ENCODE measurements around the gene ZBTB3. TPM values are rescaled to one million over a fixed set of nuclear protein-coding genes. Genes with fewer than 3 reads are reported as not detected.

The ZBTB3 gene
- polyA plus RNA-seq, 1 donor from 2014 or later: 8.5 TPM

DNA sequence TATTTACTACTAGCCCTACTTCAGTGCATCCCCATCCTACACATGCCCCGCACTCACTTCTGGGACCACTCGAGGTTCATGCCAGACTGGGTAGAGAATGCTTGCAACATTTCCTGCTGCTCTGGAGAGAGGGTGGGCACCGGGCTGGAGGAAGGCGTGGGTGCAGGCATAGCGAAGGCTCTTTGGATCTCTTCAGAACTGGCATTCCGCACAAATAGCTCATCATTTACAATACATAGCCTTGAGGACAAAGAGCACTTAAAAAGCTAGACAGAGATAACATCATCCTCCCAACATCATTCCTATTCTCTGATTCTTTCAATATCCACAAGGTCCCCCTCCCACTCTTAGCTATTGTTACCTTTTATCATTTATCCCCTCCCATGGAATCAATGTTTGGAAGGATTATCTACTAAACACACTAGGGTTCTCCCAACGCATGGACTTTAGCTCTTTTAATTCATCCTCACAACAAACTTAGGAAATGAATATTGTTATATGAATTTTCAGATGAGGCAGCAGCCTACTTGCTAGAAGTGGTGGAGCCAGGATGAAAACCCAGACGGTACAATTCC is 40.3 kb upstream of the ZBTB3 start:
- Histone ChIP-seq H3K27ac (ENCODE audit: low read length) (no peak overlapping the region), H3K79me2 (replicated peaks; ENCODE audit: insufficient read depth, low read length) (peaks cover 5% of the 10 kb centered on the region), H3F3A (ENCODE audit: insufficient read depth, low read length, poor library complexity, severe bottlenecking) (peaks cover 3% of the 10 kb centered on the region), H3K36me3 (ENCODE audit: insufficient read depth, low read length) (no peaks in the 10 kb centered on the region), H3K9me3 (ENCODE audit: low read length) (no peaks in the 10 kb centered on the region), H3K9ac (ENCODE audit: low read length) (no peak overlapping the region), H3K4me3 (ENCODE audit: low read length) (no peak overlapping the region), H3K9me2 (ENCODE audit: insufficient read depth, low read length) (no peaks in the 10 kb centered on the region), H3K27me3 (ENCODE audit: insufficient read depth, low read depth, low read length) (no peaks in the 10 kb centered on the region), H4K20me1 (ENCODE audit: insufficient read depth) (no peaks in the 10 kb centered on the region), H3K4me2 (ENCODE audit: low read length) (no peak overlapping the region), H2AFZ (ENCODE audit: low read depth, low read length) (no peak overlapping the region)
- TF ChIP-seq, protein P1, sequence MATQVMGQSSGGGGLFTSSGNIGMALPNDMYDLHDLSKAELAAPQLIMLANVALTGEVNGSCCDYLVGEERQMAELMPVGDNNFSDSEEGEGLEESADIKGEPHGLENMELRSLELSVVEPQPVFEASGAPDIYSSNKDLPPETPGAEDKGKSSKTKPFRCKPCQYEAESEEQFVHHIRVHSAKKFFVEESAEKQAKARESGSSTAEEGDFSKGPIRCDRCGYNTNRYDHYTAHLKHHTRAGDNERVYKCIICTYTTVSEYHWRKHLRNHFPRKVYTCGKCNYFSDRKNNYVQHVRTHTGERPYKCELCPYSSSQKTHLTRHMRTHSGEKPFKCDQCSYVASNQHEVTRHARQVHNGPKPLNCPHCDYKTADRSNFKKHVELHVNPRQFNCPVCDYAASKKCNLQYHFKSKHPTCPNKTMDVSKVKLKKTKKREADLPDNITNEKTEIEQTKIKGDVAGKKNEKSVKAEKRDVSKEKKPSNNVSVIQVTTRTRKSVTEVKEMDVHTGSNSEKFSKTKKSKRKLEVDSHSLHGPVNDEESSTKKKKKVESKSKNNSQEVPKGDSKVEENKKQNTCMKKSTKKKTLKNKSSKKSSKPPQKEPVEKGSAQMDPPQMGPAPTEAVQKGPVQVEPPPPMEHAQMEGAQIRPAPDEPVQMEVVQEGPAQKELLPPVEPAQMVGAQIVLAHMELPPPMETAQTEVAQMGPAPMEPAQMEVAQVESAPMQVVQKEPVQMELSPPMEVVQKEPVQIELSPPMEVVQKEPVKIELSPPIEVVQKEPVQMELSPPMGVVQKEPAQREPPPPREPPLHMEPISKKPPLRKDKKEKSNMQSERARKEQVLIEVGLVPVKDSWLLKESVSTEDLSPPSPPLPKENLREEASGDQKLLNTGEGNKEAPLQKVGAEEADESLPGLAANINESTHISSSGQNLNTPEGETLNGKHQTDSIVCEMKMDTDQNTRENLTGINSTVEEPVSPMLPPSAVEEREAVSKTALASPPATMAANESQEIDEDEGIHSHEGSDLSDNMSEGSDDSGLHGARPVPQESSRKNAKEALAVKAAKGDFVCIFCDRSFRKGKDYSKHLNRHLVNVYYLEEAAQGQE (IDR thresholded peaks at IDR 0.05; ENCODE audit: borderline replicate concordance): no peak
- TF ChIP-seq RAD21 (conservative IDR thresholded peaks at IDR 0.05) (no peak), TAF1 (IDR thresholded peaks at IDR 0.05; ENCODE audit: low read depth) (no peak), MXI1 (conservative IDR thresholded peaks at IDR 0.05; ENCODE audit: poor library complexity, severe bottlenecking) (no peak), EP300 (conservative IDR thresholded peaks at IDR 0.05; ENCODE audit: poor library complexity, severe bottlenecking) (no peak), EZH2 (IDR thresholded peaks at IDR 0.05; ENCODE audit: borderline replicate concordance, insufficient read depth, low read length, poor library complexity, severe bottlenecking) (no peak), SMC3 (conservative IDR thresholded peaks at IDR 0.05; ENCODE audit: poor library complexity) (no peak), POLR2AphosphoS5 (IDR thresholded peaks at IDR 0.05) (no peak)
- TF ChIP-seq, protein P2, sequence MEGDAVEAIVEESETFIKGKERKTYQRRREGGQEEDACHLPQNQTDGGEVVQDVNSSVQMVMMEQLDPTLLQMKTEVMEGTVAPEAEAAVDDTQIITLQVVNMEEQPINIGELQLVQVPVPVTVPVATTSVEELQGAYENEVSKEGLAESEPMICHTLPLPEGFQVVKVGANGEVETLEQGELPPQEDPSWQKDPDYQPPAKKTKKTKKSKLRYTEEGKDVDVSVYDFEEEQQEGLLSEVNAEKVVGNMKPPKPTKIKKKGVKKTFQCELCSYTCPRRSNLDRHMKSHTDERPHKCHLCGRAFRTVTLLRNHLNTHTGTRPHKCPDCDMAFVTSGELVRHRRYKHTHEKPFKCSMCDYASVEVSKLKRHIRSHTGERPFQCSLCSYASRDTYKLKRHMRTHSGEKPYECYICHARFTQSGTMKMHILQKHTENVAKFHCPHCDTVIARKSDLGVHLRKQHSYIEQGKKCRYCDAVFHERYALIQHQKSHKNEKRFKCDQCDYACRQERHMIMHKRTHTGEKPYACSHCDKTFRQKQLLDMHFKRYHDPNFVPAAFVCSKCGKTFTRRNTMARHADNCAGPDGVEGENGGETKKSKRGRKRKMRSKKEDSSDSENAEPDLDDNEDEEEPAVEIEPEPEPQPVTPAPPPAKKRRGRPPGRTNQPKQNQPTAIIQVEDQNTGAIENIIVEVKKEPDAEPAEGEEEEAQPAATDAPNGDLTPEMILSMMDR (IDR thresholded peaks at IDR 0.05; ENCODE audit: poor library complexity, severe bottlenecking): no peak

DNA sequence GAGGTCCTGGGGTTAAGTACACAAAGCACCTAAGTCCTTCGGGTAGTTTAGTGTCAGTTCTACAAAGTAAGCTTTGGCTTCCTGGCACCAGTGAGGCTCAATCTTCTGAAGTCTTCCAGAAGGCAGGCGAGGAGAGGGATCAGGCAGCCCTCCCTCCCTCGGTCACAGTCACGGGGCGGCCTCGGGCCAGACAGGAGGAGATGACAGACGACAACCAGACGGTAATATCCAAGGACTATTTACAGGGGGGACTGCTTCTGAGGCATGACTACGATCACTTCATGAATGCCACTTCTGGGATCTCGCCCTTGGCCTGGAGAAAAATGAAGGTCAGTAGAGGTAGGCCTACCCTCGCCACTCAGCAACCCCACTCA is 38.2 kb upstream of the ZBTB3 start:
- Histone ChIP-seq H3F3A (ENCODE audit: insufficient read depth, low read length, poor library complexity, severe bottlenecking) (peaks cover 3% of the 10 kb centered on the region), H2AFZ (ENCODE audit: low read depth, low read length) (no peak overlapping the region), H3K36me3 (ENCODE audit: insufficient read depth, low read length) (no peaks in the 10 kb centered on the region), H4K20me1 (ENCODE audit: insufficient read depth) (no peaks in the 10 kb centered on the region), H3K79me2 (replicated peaks; ENCODE audit: insufficient read depth, low read length) (peaks cover 10% of the 10 kb centered on the region), H3K9ac (ENCODE audit: low read length) (peak overlapping the region; percentile 75), H3K27me3 (ENCODE audit: insufficient read depth, low read depth, low read length) (no peaks in the 10 kb centered on the region), H3K9me2 (ENCODE audit: insufficient read depth, low read length) (no peaks in the 10 kb centered on the region), H3K27ac (ENCODE audit: low read length) (no peak overlapping the region), H3K4me2 (ENCODE audit: low read length) (peak overlapping the region; percentile 59), H3K9me3 (ENCODE audit: low read length) (no peaks in the 10 kb centered on the region), H3K4me3 (ENCODE audit: low read length) (peak overlapping the region; percentile 93)
- TF ChIP-seq TAF1 (IDR thresholded peaks at IDR 0.05; ENCODE audit: low read depth) (no peak), SMC3 (conservative IDR thresholded peaks at IDR 0.05; ENCODE audit: poor library complexity) (no peak), RAD21 (conservative IDR thresholded peaks at IDR 0.05) (no peak), EZH2 (IDR thresholded peaks at IDR 0.05; ENCODE audit: borderline replicate concordance, insufficient read depth, low read length, poor library complexity, severe bottlenecking) (no peak), POLR2AphosphoS5 (IDR thresholded peaks at IDR 0.05) (no peak), MXI1 (conservative IDR thresholded peaks at IDR 0.05; ENCODE audit: poor library complexity, severe bottlenecking) (no peak), EP300 (conservative IDR thresholded peaks at IDR 0.05; ENCODE audit: poor library complexity, severe bottlenecking) (no peak)
- TF ChIP-seq, protein P1 (IDR thresholded peaks at IDR 0.05; ENCODE audit: borderline replicate concordance): no peak
- TF ChIP-seq, protein P2 (IDR thresholded peaks at IDR 0.05; ENCODE audit: poor library complexity, severe bottlenecking): no peak

Measured in neural cell (in vitro differentiated cells).